ENCODE results near the gene C2orf92.
"Not testable (repeated sequence)": the region's sequence is repeated elsewhere in the genome, so short reads cannot be mapped to it uniquely, and the experiment has no call there.

Gene C2orf92

DNA sequence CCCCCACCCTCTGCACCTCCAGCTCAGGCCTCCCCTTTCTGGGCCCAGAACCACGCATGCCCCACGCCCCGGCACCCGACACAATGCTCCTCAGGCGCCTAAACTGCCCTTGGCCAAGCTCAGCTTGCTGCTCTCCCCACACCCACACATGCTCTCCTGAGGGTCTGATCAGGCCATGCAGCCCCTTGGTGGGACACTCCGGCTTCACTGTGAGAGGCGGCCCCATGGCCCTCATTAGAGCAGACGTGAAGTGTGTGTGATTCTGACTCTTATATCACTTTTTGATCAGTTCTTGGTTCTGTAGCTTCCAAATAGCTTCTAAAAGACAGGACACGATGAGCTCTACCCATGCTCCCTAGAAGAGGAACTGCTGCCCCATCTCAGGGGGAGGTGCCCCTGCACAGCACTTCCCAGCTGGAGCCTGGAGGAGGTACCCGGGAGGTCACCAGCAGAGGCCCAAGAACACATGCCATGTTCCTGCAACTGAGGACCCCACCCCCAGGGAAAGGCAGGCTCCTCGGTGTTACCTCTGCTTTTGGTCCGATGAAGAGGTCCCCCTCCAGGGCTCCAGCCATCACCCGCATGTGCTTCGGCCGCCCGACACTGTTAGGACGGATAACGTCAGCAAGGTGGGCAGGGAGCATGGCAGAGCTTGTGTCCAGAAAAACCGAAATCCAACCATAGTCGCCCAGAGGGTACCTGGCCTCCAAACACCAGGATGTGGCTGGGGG is 9.3 kb upstream of the C2orf92 start:
- no peak for DNase-seq (ENCODE audit: low spot score)

DNA sequence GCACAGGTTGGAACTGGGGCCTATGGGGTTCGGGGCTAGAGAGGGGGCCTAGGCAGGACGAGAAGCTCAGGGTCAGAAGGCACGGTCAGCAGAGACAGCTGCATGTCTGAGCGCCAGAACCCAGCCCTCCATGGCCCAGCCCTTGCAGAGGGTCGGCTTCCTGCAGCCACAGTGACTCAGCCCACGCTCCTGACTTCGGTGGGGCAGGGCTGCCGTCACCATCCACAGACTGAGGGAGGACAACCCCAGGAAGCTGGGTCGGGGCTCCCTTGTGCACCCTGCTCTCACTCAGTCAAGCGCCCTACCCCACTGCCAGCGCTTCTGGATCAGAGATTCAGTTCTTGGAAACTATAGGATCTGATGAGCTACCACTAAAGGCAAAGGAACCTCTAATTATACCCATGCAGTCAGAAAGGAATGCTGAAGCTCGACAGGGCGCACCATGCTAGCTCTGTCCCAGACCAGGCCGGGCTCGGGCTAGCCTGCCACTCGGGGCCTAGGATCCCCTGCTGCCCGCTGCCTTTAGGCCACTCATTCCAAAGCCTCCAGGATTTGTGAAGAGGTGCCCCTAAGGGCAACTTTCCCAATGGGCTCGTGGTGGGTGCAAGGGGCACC is 8.6 kb upstream of the C2orf92 start:
- no peak for DNase-seq (ENCODE audit: low spot score)

DNA sequence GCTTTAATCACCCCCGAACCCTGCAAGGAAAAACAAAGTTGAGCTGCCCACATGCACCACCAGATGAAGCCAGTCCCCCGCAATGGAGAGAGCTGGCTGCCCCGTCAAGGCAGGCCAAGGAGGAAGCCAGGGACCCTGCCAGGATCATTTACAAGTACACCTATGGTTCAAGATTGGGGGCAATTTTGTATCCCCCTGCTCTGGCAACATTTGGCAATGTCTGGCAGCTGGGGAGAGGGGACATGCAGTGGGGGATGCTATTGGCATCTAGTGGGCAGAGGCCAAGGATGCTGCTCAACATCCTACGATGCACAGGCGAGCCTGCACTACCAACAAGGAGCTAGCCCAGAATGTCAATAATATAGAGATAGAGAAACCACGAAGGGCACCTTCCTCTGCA is 7.6 kb upstream of the C2orf92 start:
- DNase-seq (ENCODE audit: low spot score): no peak

DNA sequence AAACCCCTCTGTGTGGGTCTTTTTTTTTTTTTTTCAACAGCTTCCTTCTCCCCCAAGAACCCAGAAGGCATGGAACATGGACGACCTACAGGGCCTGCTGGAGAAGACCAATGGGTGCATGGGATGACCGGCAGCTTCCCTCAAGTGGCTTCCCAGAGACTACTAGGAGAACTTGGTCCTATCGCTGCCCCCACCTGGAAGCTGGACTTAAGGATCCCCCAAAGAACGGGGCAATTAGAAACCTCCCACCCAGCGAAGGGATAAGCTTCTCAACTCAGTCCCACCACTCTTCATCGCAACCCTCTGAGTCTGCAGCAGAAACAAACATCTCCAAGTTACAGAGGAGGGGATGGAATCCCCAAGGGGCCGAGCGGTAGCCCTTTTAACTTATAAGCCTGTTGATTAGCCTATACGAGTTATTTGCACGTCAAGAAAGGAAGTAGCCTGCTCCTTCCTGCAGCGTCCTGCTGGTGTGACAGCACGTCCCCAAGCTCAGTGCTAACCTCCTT is 7.1 kb upstream of the C2orf92 start:
- no peak for DNase-seq (ENCODE audit: low spot score)

DNA sequence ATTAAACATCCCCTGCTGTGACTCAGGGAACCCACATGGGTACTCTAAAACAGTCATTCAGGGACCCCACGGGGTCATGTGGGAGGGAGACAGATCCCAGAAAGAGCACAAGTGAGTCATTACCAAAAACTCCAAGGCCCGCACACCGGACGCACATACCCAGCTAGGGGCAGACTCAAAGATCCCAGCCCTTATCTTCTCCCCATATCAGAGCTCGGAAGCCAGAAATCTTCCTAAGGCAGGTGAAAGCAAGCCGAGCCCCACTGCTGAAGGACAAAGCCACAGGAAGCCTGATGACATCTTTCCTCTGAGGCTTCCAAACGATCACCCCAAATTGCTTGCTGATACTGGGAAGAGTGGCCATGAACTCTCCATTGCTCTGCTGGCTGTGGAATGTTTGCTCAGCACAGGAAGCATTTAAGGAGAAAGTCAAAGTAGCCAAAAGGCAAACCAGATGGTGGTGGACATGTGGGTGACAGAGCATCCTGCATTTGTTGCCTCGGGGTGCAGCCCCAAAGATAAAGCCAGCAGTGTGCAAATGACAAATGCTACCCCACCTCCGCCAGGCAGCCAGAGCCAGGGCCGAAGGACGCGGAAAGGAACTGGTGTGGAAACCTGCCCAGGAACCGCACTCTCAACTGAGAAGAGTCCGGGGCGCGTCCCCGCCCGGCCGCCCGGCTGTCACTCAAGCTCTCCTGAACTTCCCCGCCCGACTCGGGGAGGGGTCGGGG is 6.5 kb upstream of the C2orf92 start:
- DNase-seq (ENCODE audit: low spot score): no peak

DNA sequence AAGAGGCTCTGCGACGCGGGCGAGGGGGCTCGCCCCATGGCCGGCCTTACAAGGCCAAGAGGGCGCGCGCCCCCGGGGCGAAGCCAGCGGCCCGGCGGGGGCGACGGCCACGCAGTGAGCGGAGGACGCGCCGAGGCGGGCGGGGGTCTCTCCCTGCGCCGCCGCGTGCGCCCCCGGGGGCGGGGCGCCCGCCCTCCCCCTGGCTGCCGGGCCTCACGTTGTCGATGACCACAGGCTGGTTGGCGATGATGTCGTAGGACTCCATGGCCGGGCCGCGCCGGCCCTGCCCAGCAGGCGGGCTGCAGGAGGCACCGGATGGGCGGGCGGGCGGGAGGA is 5.9 kb upstream of the C2orf92 start:
- DNase-seq (ENCODE audit: low spot score): no peak

DNA sequence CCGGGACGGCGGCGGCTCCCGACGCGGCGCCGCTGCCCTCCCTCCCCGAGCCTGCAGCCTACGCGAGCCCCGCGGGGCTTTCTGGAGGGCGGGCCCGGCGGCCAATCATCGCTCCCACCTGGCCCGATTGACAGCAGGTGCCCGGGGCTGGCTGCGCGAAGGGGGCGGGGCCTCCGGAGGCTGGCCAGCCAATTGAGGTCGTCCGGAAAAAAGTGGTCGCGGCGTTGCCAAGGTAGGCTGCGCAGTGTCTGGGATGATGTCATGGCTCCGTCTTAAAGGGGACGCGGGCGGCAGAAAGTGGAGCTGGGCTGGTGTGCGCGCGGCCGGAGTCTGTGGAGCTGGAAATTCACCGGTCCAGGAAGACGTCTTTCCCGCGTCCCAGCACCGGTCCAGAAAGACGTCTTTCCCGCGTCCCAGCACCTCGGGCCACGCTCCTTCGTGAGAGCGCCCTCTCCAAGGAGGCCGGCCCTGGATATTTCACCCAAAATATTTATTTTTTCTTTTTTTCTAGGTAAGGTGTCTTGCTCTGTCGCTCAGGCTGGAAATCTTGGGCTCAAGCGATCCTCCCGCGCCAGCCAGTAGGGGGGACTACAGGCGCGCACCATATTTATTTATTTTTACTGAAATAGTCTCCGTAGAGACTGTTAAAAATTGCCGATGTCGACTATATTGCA is 5.4 kb upstream of the C2orf92 start, which contains the start of gene ACTR1B:
TSS of gene ACTR1B (minus strand) at position 83 of the 674 bp plus-strand sequence. CDS start 154 bp downstream, outside the sequence.
- peak; percentile 88 for DNase-seq (ENCODE audit: low spot score)

DNA sequence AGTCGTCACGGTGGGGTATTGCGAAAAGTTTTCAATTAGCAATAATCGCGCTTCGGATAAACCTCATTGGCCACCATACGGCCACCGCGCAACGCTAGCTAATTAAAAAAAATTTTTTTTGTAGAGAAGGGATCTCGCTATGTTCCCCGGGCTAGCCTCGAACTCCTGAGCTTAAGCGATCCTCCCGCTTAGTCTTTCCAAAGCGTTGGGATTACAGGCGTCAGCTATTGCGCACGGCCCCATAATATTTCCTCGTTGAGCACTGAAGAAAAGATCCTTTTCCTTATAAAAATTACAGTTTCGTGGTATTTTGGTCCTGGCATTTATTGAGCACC is 4.9 kb upstream of the C2orf92 start:
- no peak for DNase-seq (ENCODE audit: low spot score)

DNA sequence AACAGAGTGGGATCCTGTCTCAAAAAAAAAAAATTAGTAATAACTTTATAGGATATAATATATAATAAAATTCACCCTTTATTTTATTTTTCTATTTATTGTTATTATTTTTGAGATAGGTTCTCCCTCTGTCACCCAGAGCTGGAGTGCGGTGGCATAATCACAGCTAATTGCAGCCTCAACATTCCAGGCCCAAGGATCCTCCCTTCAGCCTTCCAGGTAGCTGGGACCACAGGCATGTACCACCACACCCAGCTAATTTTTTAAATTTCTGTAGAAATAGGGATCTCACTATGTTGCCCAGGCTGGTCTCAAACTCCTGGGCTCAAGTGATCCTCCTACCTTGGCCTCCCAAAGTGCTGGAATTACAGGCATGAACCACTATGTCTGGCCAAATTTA is 958 bp downstream of the C2orf92 start:
- DNase-seq (ENCODE audit: low spot score): no peak

DNA sequence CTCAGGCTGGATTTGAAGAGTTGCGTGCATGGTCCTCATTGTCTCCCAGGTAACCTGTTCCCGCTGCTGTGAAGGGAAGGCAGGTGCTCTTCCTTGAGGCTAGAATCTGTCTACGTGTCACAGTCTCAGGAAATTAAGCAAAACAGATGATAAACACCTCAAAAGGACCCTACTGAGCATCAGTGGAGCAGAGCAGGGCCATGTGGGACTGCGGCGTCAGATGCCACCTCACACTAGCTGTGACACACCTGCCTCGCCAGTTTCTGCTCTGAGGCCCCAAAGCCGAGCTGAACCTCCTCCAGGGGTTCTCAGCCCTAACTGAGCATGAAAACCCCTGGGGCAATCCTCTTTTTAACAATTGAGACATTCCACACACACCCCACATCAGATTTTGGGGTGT is 2.0 kb downstream of the C2orf92 start:
- DNase-seq (ENCODE audit: low spot score): no peak

DNA sequence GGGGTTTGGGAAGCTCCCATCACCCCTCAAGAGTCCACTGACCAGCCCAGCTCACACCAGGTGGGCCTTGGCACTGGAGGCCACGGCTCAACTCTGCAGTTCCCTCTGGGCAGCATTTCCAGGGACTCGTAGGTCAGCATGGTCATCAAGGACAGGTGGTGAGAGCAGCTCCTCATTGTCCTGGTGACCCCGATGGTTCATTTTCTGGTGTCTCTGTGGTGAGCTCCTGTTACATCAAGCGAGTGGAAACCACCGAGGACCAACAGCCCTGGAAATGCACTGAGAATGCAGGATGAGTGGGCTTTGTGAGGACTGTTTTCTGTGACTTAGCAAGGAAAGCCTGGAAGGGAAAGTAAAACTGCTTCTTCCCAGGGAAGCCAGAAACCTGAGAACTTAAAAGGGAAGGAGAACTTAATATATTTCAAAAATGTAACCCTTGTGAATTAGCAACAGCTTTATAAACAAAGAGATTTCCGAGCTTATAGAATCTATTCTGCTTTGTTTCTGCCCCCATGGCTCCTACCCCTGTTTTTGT is 3.2 kb downstream of the C2orf92 start:
- DNase-seq (ENCODE audit: low spot score): not testable (repeated sequence)

DNA sequence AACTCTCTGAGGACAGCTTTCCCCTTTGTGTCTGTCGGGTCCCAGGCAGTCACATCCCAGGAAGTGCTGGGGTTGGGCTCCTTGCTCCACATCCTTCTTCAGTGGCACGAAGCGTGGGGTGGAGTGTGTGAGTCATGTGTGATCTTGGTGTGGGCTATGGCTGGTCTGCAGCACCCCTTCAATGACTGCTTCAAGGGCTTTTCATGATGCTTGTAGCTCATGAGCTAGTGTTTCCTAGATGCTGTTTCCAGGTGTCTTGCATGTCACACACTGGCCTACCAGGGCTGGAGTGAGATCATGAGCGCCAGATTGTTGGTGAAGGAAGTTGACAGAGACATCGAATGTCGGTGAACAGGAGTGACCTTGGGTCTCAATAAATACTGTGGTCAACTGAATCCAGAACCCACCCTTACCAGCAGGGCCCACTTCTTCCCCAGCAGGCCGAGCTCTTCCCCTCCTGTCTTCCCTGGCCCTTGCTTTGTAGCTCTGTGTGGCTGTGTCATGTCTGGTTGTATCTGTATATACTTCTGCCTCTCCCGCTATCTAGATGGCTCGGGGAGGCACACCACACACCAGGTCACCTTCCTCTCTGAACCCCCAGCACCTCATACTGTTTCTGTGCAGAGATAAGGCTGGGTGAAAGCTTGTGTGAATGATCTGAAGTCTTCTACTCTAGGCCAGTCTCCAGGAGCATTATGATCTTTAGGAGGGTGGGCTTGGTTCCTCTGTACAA is 3.8 kb downstream of the C2orf92 start:
- no peak for DNase-seq (ENCODE audit: low spot score)

DNA sequence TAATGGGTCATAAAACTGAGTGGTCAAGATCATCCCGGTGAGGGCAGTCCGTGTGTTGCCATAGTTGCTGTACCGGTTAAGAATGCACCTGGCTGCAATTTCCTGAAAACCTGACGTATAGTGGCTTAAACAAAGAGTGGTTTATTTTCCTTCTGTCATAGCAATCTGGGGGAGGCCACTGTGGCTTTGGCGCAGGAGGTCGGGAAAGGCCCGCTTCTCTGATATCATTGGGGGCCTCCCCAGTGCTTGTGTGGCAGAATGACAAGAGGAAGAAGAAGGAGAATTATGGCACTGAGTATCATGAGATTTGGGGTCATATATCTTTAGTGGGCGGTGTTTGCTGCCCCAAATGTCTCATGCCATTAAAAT is 4.4 kb downstream of the C2orf92 start:
- DNase-seq (ENCODE audit: low spot score): no peak

DNA sequence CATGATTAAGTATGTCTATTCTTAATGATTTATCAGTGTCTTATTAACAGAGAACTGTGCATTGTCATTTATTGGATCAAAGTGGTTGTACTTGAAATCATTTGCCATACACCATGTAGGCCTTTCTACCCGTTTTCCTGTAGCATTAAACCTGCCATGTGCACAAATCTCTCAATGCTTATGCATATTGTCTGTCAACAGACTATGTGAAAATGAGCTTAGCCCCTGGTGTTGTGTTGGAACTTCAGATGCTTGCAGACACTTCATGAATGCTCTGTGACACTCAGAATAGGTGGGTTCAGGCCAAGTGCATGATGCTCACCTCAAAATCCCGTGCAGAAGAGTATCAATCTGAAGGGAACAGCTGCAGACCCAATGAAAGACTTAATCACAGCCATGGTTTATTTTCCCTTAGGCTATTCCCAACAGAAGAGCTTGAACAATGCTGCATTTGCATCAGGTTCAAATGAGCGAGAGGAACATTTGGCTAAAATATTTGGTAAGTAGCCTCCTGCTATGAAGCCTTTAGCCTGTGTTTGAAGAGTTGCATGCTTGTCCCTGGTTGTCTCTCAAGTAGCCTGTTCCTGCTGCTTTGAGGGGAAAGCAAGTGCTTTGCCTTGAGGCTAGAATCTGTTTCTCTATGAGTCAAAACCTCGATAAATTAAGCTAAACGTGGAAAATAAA is 6.1 kb downstream of the C2orf92 start:
- DNase-seq (ENCODE audit: low spot score): no peak

DNA sequence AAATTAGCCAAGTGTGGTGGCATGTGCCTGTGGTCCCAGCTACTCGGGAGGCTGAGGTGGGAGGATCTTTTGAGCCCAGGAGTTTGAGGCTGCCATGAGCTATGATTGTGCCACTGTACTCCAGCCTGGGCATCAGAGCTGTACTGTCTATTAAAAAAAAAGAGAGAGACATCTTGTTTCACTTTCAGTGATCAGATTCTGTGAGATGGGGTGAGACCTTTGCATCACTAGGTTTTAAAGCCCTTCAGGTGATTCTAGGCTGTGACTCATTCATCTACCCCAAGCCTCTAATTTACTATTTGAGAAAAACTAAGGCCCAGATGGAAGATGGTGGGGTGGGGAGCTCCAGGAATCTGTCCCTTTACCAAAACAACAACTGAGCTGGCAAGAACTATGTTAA is 7.1 kb downstream of the C2orf92 start:
- no peak for DNase-seq (ENCODE audit: low spot score)

DNA sequence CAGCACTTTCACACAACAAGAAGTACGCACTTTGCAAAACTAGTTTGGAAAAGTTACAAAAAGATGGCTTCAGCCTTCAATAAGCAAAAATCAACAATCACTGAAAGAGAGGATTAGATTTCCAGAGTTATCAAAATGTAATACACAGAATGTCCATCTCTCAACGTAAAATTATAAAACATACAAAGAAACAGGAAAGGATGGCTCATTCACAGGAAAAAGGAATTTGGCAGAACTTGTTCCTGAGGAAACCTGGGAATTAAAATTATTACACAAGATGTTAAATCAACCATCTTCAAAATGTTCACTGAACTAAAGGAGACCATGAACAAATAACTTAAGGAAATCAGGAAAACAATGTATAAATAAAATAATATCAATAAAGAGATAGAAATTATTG is 8.0 kb downstream of the C2orf92 start:
- no peak for DNase-seq (ENCODE audit: low spot score)

DNA sequence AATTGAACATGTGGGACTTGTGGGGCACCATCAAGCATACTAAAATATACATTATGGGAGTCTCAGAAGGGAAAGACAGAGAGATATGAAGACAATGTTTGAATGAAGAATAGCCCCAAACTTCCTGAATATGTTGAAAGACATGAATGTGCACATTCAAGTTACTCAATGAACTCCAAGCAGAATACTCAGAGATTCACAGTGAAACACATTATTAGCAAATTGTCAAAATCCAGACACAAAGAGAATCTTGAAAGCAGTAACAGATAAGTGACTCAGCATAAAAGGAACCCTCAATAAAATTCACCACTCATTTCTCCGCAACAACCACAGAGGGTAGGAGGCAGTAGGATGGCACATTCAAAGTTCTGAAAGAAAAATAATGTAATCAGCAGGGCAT is 8.8 kb downstream of the C2orf92 start:
- no peak for DNase-seq (ENCODE audit: low spot score)

DNA sequence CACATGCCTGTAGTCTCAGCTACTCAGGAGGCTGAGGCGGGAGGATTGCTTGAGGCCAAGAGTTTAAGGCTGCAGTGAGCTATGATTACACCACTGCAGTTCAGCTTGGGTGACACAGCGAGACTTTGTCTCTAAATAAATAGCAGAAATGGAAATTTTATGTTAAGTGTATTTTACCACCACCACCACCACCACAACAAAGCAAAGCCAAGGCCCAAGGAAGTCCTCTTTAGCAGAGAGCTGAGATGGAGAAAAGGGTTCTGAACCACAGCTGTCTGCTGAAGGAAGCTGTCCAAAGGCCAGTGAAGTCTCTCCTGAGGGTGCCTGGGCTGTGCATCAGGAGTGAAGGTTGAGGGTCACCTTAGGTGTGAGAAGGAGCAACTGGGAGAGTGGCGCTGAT is 17.7 kb downstream of the C2orf92 start:
- not testable (repeated sequence) for DNase-seq (ENCODE audit: low spot score)

DNA sequence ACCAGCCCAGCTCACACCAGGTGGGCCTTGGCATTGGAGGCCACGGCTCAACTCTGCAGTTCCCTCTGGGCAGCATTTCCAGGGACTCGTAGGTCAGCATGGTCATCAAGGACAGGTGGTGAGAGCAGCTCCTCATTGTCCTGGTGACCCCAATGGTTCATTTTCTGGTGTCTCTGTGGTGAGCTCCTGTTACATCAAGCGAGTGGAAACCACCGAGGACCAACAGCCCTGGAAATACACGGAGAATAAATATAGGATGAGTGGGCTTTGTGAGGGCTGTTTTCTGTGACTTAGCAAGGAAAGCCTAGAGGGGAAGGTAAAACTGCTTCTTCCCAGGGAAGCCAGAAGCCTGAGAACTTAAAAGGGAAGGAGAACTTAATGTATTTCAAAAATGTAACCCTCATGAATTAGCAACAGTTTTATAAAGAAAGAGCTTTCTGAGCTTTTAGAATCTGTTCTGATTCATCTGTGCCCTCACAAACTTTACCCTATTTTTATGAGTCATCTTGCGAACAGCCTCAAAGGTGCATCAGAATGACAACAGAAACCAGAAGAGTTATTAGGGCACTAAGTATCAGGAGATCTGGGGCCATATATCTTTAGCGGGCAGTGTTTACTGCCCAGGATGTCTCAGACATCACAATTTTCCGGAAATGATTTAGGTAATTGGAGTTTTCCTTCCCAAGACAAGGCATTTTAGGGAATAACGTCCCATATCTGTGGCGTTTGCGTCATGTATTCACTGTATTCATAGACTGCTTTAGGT is 18.7 kb downstream of the C2orf92 start:
- DNase-seq (ENCODE audit: low spot score): no peak

DNA sequence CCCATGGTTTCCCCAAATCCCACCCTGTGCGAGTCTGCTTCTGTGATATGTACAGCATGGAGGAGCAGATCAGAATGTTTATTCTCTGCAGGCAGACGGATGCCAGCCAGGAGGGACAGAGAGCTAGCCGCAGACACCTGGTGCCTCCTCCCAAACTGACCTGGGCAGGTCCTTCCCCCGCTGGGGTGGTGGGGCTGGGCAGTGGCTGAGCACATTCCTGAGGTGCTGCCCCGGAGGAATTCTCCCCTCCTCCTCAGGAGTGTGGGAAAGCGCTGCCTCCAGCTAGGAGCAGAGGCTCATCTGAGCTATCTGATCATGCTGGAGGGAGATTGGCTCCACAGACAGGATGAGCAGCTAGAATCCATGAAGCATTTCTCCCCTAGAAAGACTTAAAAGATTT is 21.7 kb downstream of the C2orf92 start:
- no peak for DNase-seq (ENCODE audit: low spot score)
